ENCODE data around the gene KCNG2.

Gene KCNG2

GRCh38 chr18:79809482-79810192 is 11.9 kb downstream of the KCNG2 start:
- H3K9ac ChIP-seq (ENCODE audit: low read length), result no peak overlapping the region
- H2AFZ ChIP-seq (ENCODE audit: low read depth, low read length, severe bottlenecking), result no peak overlapping the region
- no peaks in the 10 kb centered on the region for H4K20me1 ChIP-seq (ENCODE audit: low read depth, low read length)
- H3F3A ChIP-seq (ENCODE audit: insufficient read depth), result no peaks in the 10 kb centered on the region
- H3K27me3 ChIP-seq (ENCODE audit: low read length), result no peaks in the 10 kb centered on the region
- no peaks in the 10 kb centered on the region for H3K9me2 ChIP-seq (replicated peaks; ENCODE audit: insufficient read depth, low read length)
- no peak overlapping the region for H3K4me2 ChIP-seq (ENCODE audit: low read depth, low read length, poor library complexity, severe bottlenecking)
- no peak for TF ChIP-seq CTCF (IDR thresholded peaks at IDR 0.05; ENCODE audit: insufficient read depth, low read length, poor library complexity, severe bottlenecking)
- TF ChIP-seq EZH2phosphoT487 (conservative IDR thresholded peaks at IDR 0.05; ENCODE audit: low read length), result no peak
- no peak overlapping the region for H3K4me3 ChIP-seq (ENCODE audit: insufficient read depth, low read length, poor library complexity, severe bottlenecking)
- H3K27ac ChIP-seq (ENCODE audit: low read depth, low read length), result no peak overlapping the region
- H3K9me3 ChIP-seq (ENCODE audit: insufficient read depth, low read length), result no peaks in the 10 kb centered on the region
- H3K79me2 ChIP-seq (ENCODE audit: insufficient read depth, low read length), result no peaks in the 10 kb centered on the region
- no peaks in the 10 kb centered on the region for H3K36me3 ChIP-seq (ENCODE audit: low read length)

GRCh38 chr18:79812052-79812451 is 14.3 kb downstream of the KCNG2 start:
- Histone ChIP-seq H3K79me2 (ENCODE audit: insufficient read depth, low read length) (no peaks in the 10 kb centered on the region), H3K9ac (ENCODE audit: low read length) (no peak overlapping the region), H3F3A (ENCODE audit: insufficient read depth) (no peaks in the 10 kb centered on the region), H4K20me1 (ENCODE audit: low read depth, low read length) (no peaks in the 10 kb centered on the region), H3K9me3 (ENCODE audit: insufficient read depth, low read length) (no peaks in the 10 kb centered on the region), H3K4me2 (ENCODE audit: low read depth, low read length, poor library complexity, severe bottlenecking) (no peak overlapping the region), H3K27me3 (ENCODE audit: low read length) (no peaks in the 10 kb centered on the region), H3K27ac (ENCODE audit: low read depth, low read length) (no peak overlapping the region), H3K4me3 (ENCODE audit: insufficient read depth, low read length, poor library complexity, severe bottlenecking) (no peak overlapping the region), H3K9me2 (replicated peaks; ENCODE audit: insufficient read depth, low read length) (no peaks in the 10 kb centered on the region), H2AFZ (ENCODE audit: low read depth, low read length, severe bottlenecking) (no peak overlapping the region), H3K36me3 (ENCODE audit: low read length) (no peaks in the 10 kb centered on the region)
- TF ChIP-seq CTCF (IDR thresholded peaks at IDR 0.05; ENCODE audit: insufficient read depth, low read length, poor library complexity, severe bottlenecking) (no peak), EZH2phosphoT487 (conservative IDR thresholded peaks at IDR 0.05; ENCODE audit: low read length) (no peak)

- Histone ChIP-seq H3K9me2 (replicated peaks; ENCODE audit: insufficient read depth, low read length) (no peaks in the 10 kb centered on the region), H2AFZ (ENCODE audit: low read depth, low read length, severe bottlenecking) (no peak overlapping the region), H3K27ac (ENCODE audit: low read depth, low read length) (no peak overlapping the region), H3F3A (ENCODE audit: insufficient read depth) (no peaks in the 10 kb centered on the region), H4K20me1 (ENCODE audit: low read depth, low read length) (no peaks in the 10 kb centered on the region), H3K4me2 (ENCODE audit: low read depth, low read length, poor library complexity, severe bottlenecking) (no peak overlapping the region), H3K9ac (ENCODE audit: low read length) (no peak overlapping the region), H3K9me3 (ENCODE audit: insufficient read depth, low read length) (no peaks in the 10 kb centered on the region), H3K36me3 (ENCODE audit: low read length) (no peaks in the 10 kb centered on the region), H3K79me2 (ENCODE audit: insufficient read depth, low read length) (no peaks in the 10 kb centered on the region), H3K4me3 (ENCODE audit: insufficient read depth, low read length, poor library complexity, severe bottlenecking) (no peak overlapping the region), H3K27me3 (ENCODE audit: low read length) (no peaks in the 10 kb centered on the region)
- TF ChIP-seq CTCF (IDR thresholded peaks at IDR 0.05; ENCODE audit: insufficient read depth, low read length, poor library complexity, severe bottlenecking), result no peak
- no peak for TF ChIP-seq EZH2phosphoT487 (conservative IDR thresholded peaks at IDR 0.05; ENCODE audit: low read length)
Observed at GRCh38 chr18:79814373-79814772, 16.6 kb downstream of the KCNG2 start.

Measured in SU-DHL-6 (cell line).